Tibial nerve (tissue), 3 donors: Measurements from ENCODE around the gene MSI1.

Experiments used
- POLR2A ChIP-seq, 2 donors: fragments of 450-650 bp; IDR thresholded peaks; one replicate each; pipeline ENCODE4 v1.6.1; 2017; ENCODE audit warnings: antibody characterized with exemption in 2 of 2, mild to moderate bottlenecking in 2 of 2, moderate library complexity in 2 of 2
- TF ChIP-seq, protein P1 (sequence below), 5 experiments: fragments of 200-600 bp in 3 of 5; fragments of 450-650 bp in 2 of 5; sonication (generic) in 3 of 5; IDR thresholded peaks; one replicate each; pipeline ENCODE4 v1.5.1; 2016 to 2019; ENCODE audit warnings: antibody characterized with exemption in 5 of 5, mild to moderate bottlenecking in 3 of 5, moderate library complexity in 2 of 5

DNA sequence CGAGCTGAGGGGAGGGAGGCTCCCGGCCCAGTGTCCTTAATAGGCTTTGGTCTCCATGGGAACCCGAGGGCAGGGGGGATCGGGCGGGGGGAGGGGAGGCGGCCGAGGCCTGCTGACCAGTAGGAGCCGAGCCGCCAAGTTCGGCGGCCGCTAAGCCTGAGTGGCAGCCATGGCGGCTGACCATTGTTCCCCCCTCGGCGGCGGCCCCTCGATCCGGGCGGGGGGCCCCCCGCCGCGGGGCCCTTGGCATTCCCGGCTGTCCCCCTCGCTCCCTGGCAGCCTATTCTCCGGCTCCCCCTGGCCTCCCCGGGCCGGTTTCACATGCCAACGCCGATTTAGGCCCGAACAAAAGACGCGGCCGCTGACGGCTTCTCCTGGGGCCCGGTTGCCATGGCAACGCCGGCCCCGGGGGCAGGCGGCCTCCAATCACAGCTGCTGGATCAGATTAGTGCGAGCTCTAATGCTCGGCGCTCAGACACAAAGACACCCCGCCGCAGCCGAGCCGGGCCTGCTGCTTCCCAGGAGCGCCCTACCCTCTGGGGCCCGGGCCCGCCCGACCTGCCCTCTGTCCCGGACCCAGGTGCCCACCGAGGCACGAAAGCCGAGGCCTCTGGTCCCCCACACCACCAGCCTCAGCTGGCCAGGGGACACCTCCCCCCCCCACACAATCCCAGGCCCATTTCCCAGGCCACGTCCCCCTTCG, 7.3 kb downstream of the MSI1 start:
- TF ChIP-seq, protein P1, sequence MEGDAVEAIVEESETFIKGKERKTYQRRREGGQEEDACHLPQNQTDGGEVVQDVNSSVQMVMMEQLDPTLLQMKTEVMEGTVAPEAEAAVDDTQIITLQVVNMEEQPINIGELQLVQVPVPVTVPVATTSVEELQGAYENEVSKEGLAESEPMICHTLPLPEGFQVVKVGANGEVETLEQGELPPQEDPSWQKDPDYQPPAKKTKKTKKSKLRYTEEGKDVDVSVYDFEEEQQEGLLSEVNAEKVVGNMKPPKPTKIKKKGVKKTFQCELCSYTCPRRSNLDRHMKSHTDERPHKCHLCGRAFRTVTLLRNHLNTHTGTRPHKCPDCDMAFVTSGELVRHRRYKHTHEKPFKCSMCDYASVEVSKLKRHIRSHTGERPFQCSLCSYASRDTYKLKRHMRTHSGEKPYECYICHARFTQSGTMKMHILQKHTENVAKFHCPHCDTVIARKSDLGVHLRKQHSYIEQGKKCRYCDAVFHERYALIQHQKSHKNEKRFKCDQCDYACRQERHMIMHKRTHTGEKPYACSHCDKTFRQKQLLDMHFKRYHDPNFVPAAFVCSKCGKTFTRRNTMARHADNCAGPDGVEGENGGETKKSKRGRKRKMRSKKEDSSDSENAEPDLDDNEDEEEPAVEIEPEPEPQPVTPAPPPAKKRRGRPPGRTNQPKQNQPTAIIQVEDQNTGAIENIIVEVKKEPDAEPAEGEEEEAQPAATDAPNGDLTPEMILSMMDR (IDR thresholded peaks at IDR 0.05), result no peak
- no peak for TF ChIP-seq POLR2A (IDR thresholded peaks at IDR 0.05)
